KOPT-K1 (cell line): ENCODE results near the gene PIEZO2.
"Not testable (repeated sequence)": the region's sequence is repeated elsewhere in the genome, so short reads cannot be mapped to it uniquely, and the experiment has no call there.

Source experiments
- H3K27ac ChIP-seq: fragments of 200-600 bp; sonication (generic); 2 replicates; pipeline ENCODE4 v1.5.1; 2016; ENCODE audit warnings: antibody characterized with exemption, mild to moderate bottlenecking, low read depth, low read length; ENCODE audit not compliant: poor library complexity, severe bottlenecking
- H3K36me3 ChIP-seq: fragments of 200-600 bp; sonication (generic); 2 replicates; pipeline ENCODE4 v1.5.1; 2017; ENCODE audit warnings: antibody characterized with exemption, mild to moderate bottlenecking, low read length, moderate library complexity; ENCODE audit not compliant: insufficient read depth
- H3K9me3 ChIP-seq: fragments of 200-600 bp; sonication (generic); 2 replicates; pipeline ENCODE4 v1.5.1; 2017; ENCODE audit warnings: antibody characterized with exemption, low read length, mild to moderate bottlenecking; ENCODE audit not compliant: insufficient read depth, poor library complexity, severe bottlenecking

Gene PIEZO2

GRCh38 chr18:10622982-10623381, 526.4 kb downstream of the PIEZO2 start:
- not testable (repeated sequence) for H3K27ac ChIP-seq, H3K9me3 ChIP-seq, H3K36me3 ChIP-seq

- H3K36me3 ChIP-seq, H3K9me3 ChIP-seq, H3K27ac ChIP-seq: not testable (repeated sequence)
These were observed 528.6 kb downstream of the PIEZO2 start for GRCh38 chr18:10620670-10621329.
